ENCODE results near the gene MTARC2. TPM values are rescaled to one million over a fixed set of nuclear protein-coding genes. Genes with fewer than 3 reads are reported as not detected.

The MTARC2 gene
- total RNA-seq, 1 donor from 2014 or later, result 8.9 TPM

DNA sequence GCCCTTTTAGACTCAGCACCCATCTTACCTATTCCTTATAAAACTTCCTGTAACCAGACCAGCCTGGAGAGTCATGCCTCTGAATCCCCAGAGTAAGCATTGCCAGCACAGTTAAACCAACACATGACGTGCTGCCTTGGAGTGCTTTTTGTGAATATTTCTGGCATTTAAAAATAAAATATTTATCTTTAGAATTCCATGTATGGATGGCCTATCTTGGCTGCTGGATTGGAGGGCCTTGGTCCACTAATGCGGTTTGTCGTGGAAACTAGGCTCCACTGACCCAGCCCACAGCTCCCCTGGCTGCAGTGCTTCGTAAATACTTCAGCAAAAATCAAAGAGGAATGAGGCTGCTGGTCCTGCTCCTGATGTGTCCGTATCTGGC lies 56.1 kb downstream of the MTARC2 start:
- H3K36me3 Mint-ChIP-seq (ENCODE audit: low read depth), result no peaks in the 10 kb centered on the region
- POLR2A ChIA-PET, result no interaction called here
- no peak overlapping the region for H3K27ac Mint-ChIP-seq
- CTCF ChIA-PET, result interaction anchor here (1.3 kb wide), 1 partner anchor 27 kb away, joined by 3 read pairs; no protein-coding TSS in a partner anchor
- no peaks in the 10 kb centered on the region for H3K4me1 Mint-ChIP-seq
- DNase-seq (no peak), ATAC-seq (ENCODE audit: low read depth) (no peak)
- no peaks in the 10 kb centered on the region for H3K9me3 Mint-ChIP-seq
- TF ChIP-seq, protein P1, sequence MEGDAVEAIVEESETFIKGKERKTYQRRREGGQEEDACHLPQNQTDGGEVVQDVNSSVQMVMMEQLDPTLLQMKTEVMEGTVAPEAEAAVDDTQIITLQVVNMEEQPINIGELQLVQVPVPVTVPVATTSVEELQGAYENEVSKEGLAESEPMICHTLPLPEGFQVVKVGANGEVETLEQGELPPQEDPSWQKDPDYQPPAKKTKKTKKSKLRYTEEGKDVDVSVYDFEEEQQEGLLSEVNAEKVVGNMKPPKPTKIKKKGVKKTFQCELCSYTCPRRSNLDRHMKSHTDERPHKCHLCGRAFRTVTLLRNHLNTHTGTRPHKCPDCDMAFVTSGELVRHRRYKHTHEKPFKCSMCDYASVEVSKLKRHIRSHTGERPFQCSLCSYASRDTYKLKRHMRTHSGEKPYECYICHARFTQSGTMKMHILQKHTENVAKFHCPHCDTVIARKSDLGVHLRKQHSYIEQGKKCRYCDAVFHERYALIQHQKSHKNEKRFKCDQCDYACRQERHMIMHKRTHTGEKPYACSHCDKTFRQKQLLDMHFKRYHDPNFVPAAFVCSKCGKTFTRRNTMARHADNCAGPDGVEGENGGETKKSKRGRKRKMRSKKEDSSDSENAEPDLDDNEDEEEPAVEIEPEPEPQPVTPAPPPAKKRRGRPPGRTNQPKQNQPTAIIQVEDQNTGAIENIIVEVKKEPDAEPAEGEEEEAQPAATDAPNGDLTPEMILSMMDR (IDR thresholded peaks at IDR 0.05), result no peak
- H3K4me3 Mint-ChIP-seq, result no peak overlapping the region
- intact Hi-C loops (cut with micrococcal nuclease), result no loop called here
- no peaks in the 10 kb centered on the region for H3K27me3 Mint-ChIP-seq

DNA sequence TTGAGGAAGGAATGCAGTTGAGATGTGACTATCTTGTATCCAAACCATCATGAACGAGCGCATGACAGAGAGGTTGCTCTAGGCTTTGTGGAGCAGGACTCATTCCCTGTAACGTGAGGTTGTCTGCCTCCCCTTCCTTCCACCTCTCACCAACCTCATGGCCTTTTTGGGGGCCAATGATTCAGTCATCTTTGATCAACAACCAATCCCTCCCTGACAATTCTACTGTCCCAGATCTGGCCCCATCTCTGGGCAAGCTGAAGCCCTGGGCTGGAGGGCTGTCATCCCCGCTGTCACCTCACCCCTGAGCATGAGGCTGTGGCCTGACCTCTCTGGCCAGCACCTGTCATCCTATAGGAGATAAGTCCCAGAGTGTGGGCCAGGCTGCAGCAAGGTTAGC lies 58.3 kb downstream of the MTARC2 start:
- DNase-seq (no peak), ATAC-seq (ENCODE audit: low read depth) (no peak)
- intact Hi-C loops (cut with micrococcal nuclease), result no loop called here
- Mint-ChIP-seq H3K9me3 (no peaks in the 10 kb centered on the region), H3K27ac (no peak overlapping the region), H3K4me1 (peaks cover 2% of the 10 kb centered on the region), H3K4me3 (no peak overlapping the region), H3K27me3 (no peaks in the 10 kb centered on the region), H3K36me3 (ENCODE audit: low read depth) (no peaks in the 10 kb centered on the region)
- CTCF ChIA-PET, result interaction anchor here (0.6 to 1.4 kb wide), 2 partner anchors 397 to 510 kb away, joined by 3 read pairs; no protein-coding TSS in a partner anchor
- POLR2A ChIA-PET, result no interaction called here
- TF ChIP-seq, protein P1 (IDR thresholded peaks at IDR 0.05), result no peak

DNA sequence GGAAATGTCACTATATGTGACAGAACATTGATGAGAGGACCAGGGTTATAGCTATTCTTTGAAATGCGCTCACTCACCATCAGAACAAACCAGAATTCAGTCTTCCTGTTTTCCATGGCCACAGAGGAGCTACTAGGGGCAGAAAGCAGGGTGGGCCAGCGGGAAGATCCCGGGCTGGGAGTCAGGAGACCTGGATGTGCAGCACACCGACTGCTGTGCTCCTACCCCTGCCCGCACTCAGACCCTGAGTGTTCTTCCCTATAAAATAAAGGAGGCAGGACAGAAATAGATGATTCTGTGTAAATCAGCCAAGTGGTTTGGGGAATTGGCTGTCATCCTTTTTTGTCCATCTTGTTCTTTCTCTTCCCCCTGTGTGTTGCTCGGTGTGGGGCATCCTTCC lies 59.6 kb downstream of the MTARC2 start:
- no peaks in the 10 kb centered on the region for H3K36me3 Mint-ChIP-seq (ENCODE audit: low read depth)
- H3K27me3 Mint-ChIP-seq, result peaks cover 4% of the 10 kb centered on the region
- H3K4me3 Mint-ChIP-seq, result no peak overlapping the region
- H3K27ac Mint-ChIP-seq, result no peak overlapping the region
- peaks cover 2% of the 10 kb centered on the region for H3K4me1 Mint-ChIP-seq
- POLR2A ChIA-PET, result no interaction called here
- CTCF ChIA-PET, result interaction anchor here (0.6 to 1.4 kb wide), 2 partner anchors 396 to 565 kb away, joined by 3 to 5 read pairs; no protein-coding TSS in a partner anchor
- no peaks in the 10 kb centered on the region for H3K9me3 Mint-ChIP-seq
- TF ChIP-seq, protein P1 (IDR thresholded peaks at IDR 0.05), result no peak
- intact Hi-C loops (cut with micrococcal nuclease), result no loop called here
- no peak for DNase-seq
- ATAC-seq (ENCODE audit: low read depth), result no peak

DNA sequence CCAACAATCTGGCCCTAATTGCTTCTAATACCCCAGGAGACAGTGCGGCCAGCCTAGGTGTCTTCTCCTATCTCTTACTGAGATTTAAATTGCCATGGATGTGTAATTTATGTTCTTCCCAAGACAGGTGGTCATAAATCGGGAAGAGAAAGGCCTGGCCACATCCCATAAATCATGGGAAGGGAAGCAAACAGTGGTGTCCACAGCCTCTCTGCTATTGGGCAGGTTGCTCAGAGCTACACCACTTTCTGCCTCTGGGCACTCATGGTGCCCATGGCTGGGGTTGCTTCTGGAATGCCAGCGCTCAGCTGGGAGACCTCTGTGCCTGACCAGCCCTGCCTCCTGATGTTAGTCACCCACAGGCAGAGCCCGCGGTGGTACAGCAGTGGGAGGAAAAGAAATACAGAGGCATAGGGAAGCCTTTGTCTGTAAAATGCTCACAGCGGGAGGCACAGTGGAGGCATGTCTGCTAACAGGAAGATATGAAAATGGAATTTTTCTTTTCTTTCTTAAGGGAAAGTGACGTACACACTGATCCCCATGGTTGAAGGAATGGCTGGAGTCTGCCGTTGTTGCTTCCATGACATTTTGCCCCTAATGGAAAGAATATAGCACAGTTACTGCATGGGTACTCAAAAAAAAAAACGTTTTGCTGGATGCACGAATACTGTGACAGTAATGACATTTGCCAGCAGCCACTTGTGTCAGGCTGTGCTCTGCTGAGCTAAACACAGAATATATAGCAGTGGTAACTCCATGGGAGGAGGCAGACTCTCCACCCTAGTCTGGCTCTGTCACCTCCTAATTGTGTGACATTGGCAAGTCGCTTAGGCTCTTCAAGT lies 60.4 kb downstream of the MTARC2 start:
- CTCF ChIA-PET, result interaction anchor here (0.8 kb wide), 1 partner anchor 395 kb away, joined by 3 read pairs; no protein-coding TSS in a partner anchor
- no peak for ATAC-seq (ENCODE audit: low read depth)
- POLR2A ChIA-PET, result no interaction called here

DNA sequence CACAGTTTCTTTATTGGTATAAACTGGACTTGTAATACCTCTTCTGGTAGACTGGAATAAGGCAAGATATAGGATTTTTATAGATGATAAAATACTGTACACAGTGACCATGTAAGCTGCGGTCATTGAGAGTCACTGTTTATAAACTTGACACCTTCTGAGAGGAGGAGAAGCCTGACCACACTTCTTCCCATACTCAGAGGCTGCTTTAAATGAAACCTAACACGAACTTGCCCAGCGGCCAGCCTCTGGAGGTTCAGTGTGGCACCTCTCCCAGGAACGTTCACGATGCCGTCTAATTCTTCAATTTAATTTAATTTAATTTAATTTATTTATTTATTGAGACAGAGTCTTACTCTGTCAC lies 61.0 kb downstream of the MTARC2 start:
- no peaks in the 10 kb centered on the region for H3K9me3 Mint-ChIP-seq
- no peaks in the 10 kb centered on the region for H3K36me3 Mint-ChIP-seq (ENCODE audit: low read depth)
- intact Hi-C loops (cut with micrococcal nuclease), result no loop called here
- H3K27ac Mint-ChIP-seq, result no peak overlapping the region
- ChIA-PET CTCF (interaction anchor here (0.8 to 2.7 kb wide), 2 partner anchors 395 to 626 kb away, joined by 3 to 17 read pairs; no protein-coding TSS in a partner anchor), POLR2A (no interaction called here)
- peaks cover 2% of the 10 kb centered on the region for H3K4me1 Mint-ChIP-seq
- DNase-seq, result no peak
- no peak overlapping the region for H3K4me3 Mint-ChIP-seq
- peaks cover 4% of the 10 kb centered on the region for H3K27me3 Mint-ChIP-seq
- TF ChIP-seq, protein P1 (IDR thresholded peaks at IDR 0.05), result no peak
- ATAC-seq (ENCODE audit: low read depth), result no peak

More for the DNA sequence above, 60.4 kb downstream of the MTARC2 start:
- Mint-ChIP-seq H3K4me1 (peaks cover 2% of the 10 kb centered on the region), H3K9me3 (no peaks in the 10 kb centered on the region), H3K27ac (no peak overlapping the region), H3K27me3 (peaks cover 4% of the 10 kb centered on the region), H3K4me3 (no peak overlapping the region), H3K36me3 (ENCODE audit: low read depth) (no peaks in the 10 kb centered on the region)
- intact Hi-C loops (cut with micrococcal nuclease), result no loop called here
- TF ChIP-seq, protein P1 (IDR thresholded peaks at IDR 0.05), result no peak
- no peak for DNase-seq
